Measurements from ENCODE around the gene RRM2. TPM values are rescaled to one million over a fixed set of nuclear protein-coding genes. Genes with fewer than 3 reads are reported as not detected.

Gene RRM2
- total and polyA plus RNA-seq, 9 donors = 12.2 to 66.2 (median 39.9) TPM

DNA sequence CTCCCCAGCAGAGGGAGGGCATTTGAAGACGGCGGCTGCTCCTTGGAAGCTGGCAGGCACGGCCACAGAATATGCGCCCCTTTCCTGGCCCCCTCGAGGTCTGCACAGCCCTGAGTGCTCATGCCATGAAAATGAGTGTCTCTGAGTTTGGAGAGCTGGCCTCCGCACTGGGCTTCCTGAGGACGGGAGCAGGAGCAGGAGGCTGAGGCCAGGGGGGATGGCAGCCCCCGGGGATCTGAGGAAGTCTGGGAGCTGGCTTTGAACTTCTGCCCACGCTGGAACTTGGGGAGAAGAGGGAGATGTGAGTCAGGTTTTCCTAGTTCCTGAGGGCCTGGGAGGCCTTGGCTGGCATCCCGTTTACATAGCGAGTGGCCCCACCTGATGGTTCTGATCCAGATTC, 47.0 kb downstream of the RRM2 start:
- no peaks in the 10 kb centered on the region for H3K9me3 ChIP-seq (replicated peaks; ENCODE audit: control insufficient read depth, low read depth, low read length)
- no peak overlapping the region for H3K27ac ChIP-seq (ENCODE audit: low read length)
- 61% methylated on average over 11 of the region's 11 CpGs for WGBS (ENCODE audit: insufficient coverage)
- peaks cover 28% of the 10 kb centered on the region for H3K4me1 ChIP-seq (ENCODE audit: control insufficient read depth, insufficient read depth, low read length)
- H3K36me3 ChIP-seq (ENCODE audit: control insufficient read depth, insufficient read depth, low read length) = peaks cover 4% of the 10 kb centered on the region
- no peaks in the 10 kb centered on the region for H3K27me3 ChIP-seq (ENCODE audit: control insufficient read depth, insufficient read depth, low read length)
- DNase-seq = no peak
- H3K4me3 ChIP-seq (ENCODE audit: low read length) = no peak overlapping the region

DNA sequence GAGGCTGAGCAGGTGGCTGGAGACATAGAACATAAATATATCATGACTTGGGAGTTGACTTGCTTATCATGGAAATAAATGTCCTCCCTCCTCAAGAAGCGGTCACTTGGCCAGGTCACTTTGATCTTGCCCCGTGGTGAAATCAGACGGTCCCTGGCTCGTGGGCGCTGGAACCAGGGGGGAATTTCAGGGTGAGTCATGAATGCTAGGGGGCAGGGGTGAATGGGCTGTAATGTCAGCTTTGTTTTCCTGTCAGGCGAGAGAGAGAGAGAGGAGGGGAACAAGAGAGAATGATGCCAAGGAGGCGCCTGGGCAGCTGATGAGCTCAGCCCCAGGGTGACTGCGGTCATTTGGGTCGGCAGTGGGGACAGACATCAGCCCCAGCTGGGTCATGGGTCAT, 47.7 kb downstream of the RRM2 start:
- Histone ChIP-seq H3K27me3 (ENCODE audit: control insufficient read depth, insufficient read depth, low read length) (no peaks in the 10 kb centered on the region), H3K9me3 (replicated peaks; ENCODE audit: control insufficient read depth, low read depth, low read length) (no peaks in the 10 kb centered on the region), H3K4me3 (ENCODE audit: low read length) (no peak overlapping the region), H3K4me1 (ENCODE audit: control insufficient read depth, insufficient read depth, low read length) (peaks cover 28% of the 10 kb centered on the region), H3K36me3 (ENCODE audit: control insufficient read depth, insufficient read depth, low read length) (peaks cover 4% of the 10 kb centered on the region), H3K27ac (ENCODE audit: low read length) (no peak overlapping the region)
- 55% methylated on average over 5 of the region's 9 CpGs for WGBS (ENCODE audit: insufficient coverage)
- DNase-seq = no peak

DNA sequence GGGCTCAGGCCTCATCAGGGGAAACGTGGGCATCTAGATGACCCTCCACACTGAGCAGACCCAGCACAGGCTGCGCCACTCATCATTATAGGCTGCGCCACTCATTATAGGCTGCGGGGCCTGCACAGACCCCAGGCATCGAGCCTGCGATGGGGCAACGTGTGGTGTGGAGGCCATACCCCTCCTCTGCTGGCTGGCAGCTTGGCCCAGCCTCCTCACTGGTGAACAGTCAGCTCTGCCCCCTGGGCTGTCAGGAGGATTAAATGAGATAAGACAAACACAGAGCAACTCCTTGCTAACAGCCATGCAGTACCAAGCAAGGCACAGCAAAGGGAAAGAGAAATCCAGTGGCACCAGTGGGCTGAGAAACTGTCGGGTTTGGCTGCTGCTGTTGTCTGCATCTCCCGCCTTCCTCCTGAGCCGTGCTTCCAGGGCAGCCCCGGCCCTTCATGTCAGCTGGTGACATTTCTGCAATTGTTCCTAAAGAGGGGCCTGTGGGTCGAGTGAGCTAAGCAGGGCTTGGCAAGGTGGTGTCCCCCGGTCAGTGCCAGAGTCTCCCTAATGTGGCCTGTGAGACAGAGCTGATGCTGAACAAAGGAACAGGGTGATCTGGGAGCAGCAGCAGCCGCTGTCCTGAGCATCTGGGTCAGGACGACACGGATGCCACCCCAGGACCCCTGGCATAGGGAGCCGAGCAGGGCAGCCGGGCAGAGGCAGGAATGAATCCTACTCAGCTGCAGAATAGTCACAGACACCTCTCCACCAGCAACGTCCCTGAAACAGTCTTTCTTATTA, 48.7 kb downstream of the RRM2 start:
- DNase-seq = no peak
- peaks cover 4% of the 10 kb centered on the region for H3K36me3 ChIP-seq (ENCODE audit: control insufficient read depth, insufficient read depth, low read length)
- H3K4me3 ChIP-seq (ENCODE audit: low read length) = no peak overlapping the region
- no peak overlapping the region for H3K27ac ChIP-seq (ENCODE audit: low read length)
- WGBS (ENCODE audit: insufficient coverage) = 82% methylated on average over 16 of the region's 19 CpGs
- no peaks in the 10 kb centered on the region for H3K9me3 ChIP-seq (replicated peaks; ENCODE audit: control insufficient read depth, low read depth, low read length)
- H3K4me1 ChIP-seq (ENCODE audit: control insufficient read depth, insufficient read depth, low read length) = peaks cover 20% of the 10 kb centered on the region
- no peaks in the 10 kb centered on the region for H3K27me3 ChIP-seq (ENCODE audit: control insufficient read depth, insufficient read depth, low read length)

GRCh38 chr2:10172033-10172871, 49.7 kb downstream of the RRM2 start:
- Histone ChIP-seq H3K4me3 (ENCODE audit: low read length) (no peak overlapping the region), H3K27ac (ENCODE audit: low read length) (no peak overlapping the region), H3K27me3 (ENCODE audit: control insufficient read depth, insufficient read depth, low read length) (no peaks in the 10 kb centered on the region), H3K4me1 (ENCODE audit: control insufficient read depth, insufficient read depth, low read length) (peaks cover 11% of the 10 kb centered on the region), H3K9me3 (replicated peaks; ENCODE audit: control insufficient read depth, low read depth, low read length) (no peaks in the 10 kb centered on the region), H3K36me3 (ENCODE audit: control insufficient read depth, insufficient read depth, low read length) (peaks cover 4% of the 10 kb centered on the region)
- no peak for DNase-seq
- 82% methylated on average over 12 of the region's 23 CpGs for WGBS (ENCODE audit: insufficient coverage)

- no peaks in the 10 kb centered on the region for H3K9me3 ChIP-seq (replicated peaks; ENCODE audit: control insufficient read depth, low read depth, low read length)
- DNase-seq = no peak
- H3K27me3 ChIP-seq (ENCODE audit: control insufficient read depth, insufficient read depth, low read length) = no peaks in the 10 kb centered on the region
- 95% methylated on average over 21 of the region's 22 CpGs for WGBS (ENCODE audit: insufficient coverage)
- no peak overlapping the region for H3K4me3 ChIP-seq (ENCODE audit: low read length)
- peaks cover 4% of the 10 kb centered on the region for H3K36me3 ChIP-seq (ENCODE audit: control insufficient read depth, insufficient read depth, low read length)
- H3K4me1 ChIP-seq (ENCODE audit: control insufficient read depth, insufficient read depth, low read length) = peaks cover 2% of the 10 kb centered on the region
- H3K27ac ChIP-seq (ENCODE audit: low read length) = no peak overlapping the region
Observed at GRCh38 chr2:10173258-10174005, 50.9 kb downstream of the RRM2 start.

- Histone ChIP-seq H3K27ac (ENCODE audit: low read length) (no peak overlapping the region), H3K4me3 (ENCODE audit: low read length) (no peak overlapping the region), H3K27me3 (ENCODE audit: control insufficient read depth, insufficient read depth, low read length) (no peaks in the 10 kb centered on the region), H3K36me3 (ENCODE audit: control insufficient read depth, insufficient read depth, low read length) (peaks cover 4% of the 10 kb centered on the region), H3K9me3 (replicated peaks; ENCODE audit: control insufficient read depth, low read depth, low read length) (no peaks in the 10 kb centered on the region), H3K4me1 (ENCODE audit: control insufficient read depth, insufficient read depth, low read length) (peaks cover 2% of the 10 kb centered on the region)
- DNase-seq = no peak
- WGBS (ENCODE audit: insufficient coverage) = 92% methylated on average over 3 of the region's 9 CpGs
Observed at GRCh38 chr2:10174173-10174572, 51.6 kb downstream of the RRM2 start.

- H3K4me3 ChIP-seq (ENCODE audit: low read length) = no peak overlapping the region
- no peak for DNase-seq
- H3K27ac ChIP-seq (ENCODE audit: low read length) = no peak overlapping the region
- WGBS (ENCODE audit: insufficient coverage) = no CpG with 5 or more reads among the region's 10 CpGs
- no peaks in the 10 kb centered on the region for H3K27me3 ChIP-seq (ENCODE audit: control insufficient read depth, insufficient read depth, low read length)
- H3K4me1 ChIP-seq (ENCODE audit: control insufficient read depth, insufficient read depth, low read length) = peaks cover 4% of the 10 kb centered on the region
- H3K36me3 ChIP-seq (ENCODE audit: control insufficient read depth, insufficient read depth, low read length) = peaks cover 4% of the 10 kb centered on the region
- H3K9me3 ChIP-seq (replicated peaks; ENCODE audit: control insufficient read depth, low read depth, low read length) = no peaks in the 10 kb centered on the region
Observed at GRCh38 chr2:10175441-10175840, 52.9 kb downstream of the RRM2 start.

GRCh38 chr2:10178751-10179150, 56.2 kb downstream of the RRM2 start:
- no peak overlapping the region for H3K4me3 ChIP-seq (ENCODE audit: low read length)
- no peaks in the 10 kb centered on the region for H3K27me3 ChIP-seq (ENCODE audit: control insufficient read depth, insufficient read depth, low read length)
- DNase-seq = no peak
- no peaks in the 10 kb centered on the region for H3K9me3 ChIP-seq (replicated peaks; ENCODE audit: control insufficient read depth, low read depth, low read length)
- peaks cover 9% of the 10 kb centered on the region for H3K4me1 ChIP-seq (ENCODE audit: control insufficient read depth, insufficient read depth, low read length)
- peaks cover under 1% of the 10 kb centered on the region for H3K36me3 ChIP-seq (ENCODE audit: control insufficient read depth, insufficient read depth, low read length)
- no peak overlapping the region for H3K27ac ChIP-seq (ENCODE audit: low read length)
- 84% methylated on average over 2 of the region's 7 CpGs for WGBS (ENCODE audit: insufficient coverage)

DNA sequence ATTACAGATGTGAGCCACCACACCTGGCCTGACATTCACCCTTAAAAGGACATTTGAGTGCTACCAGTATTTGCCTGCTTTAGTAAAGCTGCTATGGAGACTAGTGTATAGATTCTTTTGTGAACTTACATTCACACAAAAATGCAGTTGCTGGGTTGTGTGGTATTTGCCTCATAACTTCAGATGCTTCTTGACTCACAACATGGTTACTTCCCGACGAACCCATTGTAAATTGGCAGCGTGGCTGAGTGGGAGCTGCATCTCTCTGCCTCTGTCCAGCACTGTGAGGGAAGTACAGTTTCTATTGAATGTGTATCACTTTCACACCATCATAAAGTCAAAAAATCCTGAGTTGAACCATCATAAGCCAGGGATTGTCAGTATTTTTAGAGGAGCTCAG, 56.9 kb downstream of the RRM2 start:
- Histone ChIP-seq H3K27me3 (ENCODE audit: control insufficient read depth, insufficient read depth, low read length) (no peaks in the 10 kb centered on the region), H3K27ac (ENCODE audit: low read length) (no peak overlapping the region), H3K4me3 (ENCODE audit: low read length) (no peak overlapping the region), H3K36me3 (ENCODE audit: control insufficient read depth, insufficient read depth, low read length) (no peaks in the 10 kb centered on the region), H3K4me1 (ENCODE audit: control insufficient read depth, insufficient read depth, low read length) (peaks cover 15% of the 10 kb centered on the region), H3K9me3 (replicated peaks; ENCODE audit: control insufficient read depth, low read depth, low read length) (no peaks in the 10 kb centered on the region)
- no CpG with 5 or more reads among the region's 3 CpGs for WGBS (ENCODE audit: insufficient coverage)
- DNase-seq = no peak

- no peaks in the 10 kb centered on the region for H3K27me3 ChIP-seq (ENCODE audit: control insufficient read depth, insufficient read depth, low read length)
- WGBS (ENCODE audit: insufficient coverage) = 62% methylated on average over 4 of the region's 7 CpGs
- H3K4me3 ChIP-seq (ENCODE audit: low read length) = no peak overlapping the region
- no peak for DNase-seq
- H3K36me3 ChIP-seq (ENCODE audit: control insufficient read depth, insufficient read depth, low read length) = no peaks in the 10 kb centered on the region
- no peaks in the 10 kb centered on the region for H3K9me3 ChIP-seq (replicated peaks; ENCODE audit: control insufficient read depth, low read depth, low read length)
- H3K4me1 ChIP-seq (ENCODE audit: control insufficient read depth, insufficient read depth, low read length) = peaks cover 20% of the 10 kb centered on the region
- H3K27ac ChIP-seq (ENCODE audit: low read length) = no peak overlapping the region
Observed at GRCh38 chr2:10180229-10180628, 57.7 kb downstream of the RRM2 start.

All from muscle of leg (tissue), 11 donors.